Skeletal muscle tissue (tissue), 4 donors: Measurements from ENCODE around the gene COL28A1. TPM values are rescaled to one million over a fixed set of nuclear protein-coding genes. Genes with fewer than 3 reads are reported as not detected.

ENCODE experiments used
- H3K27ac ChIP-seq: one replicate; pipeline ENCODE4 v1.7.0; 2013; ENCODE audit warnings: mild to moderate bottlenecking, low read depth, low read length, inconsistent platforms
- H3K27me3 ChIP-seq, 3 donors: one replicate each; pipeline ENCODE4 v1.7.0; 2013; ENCODE audit warnings: low read length in 3 of 3; ENCODE audit not compliant: control insufficient read depth in 3 of 3, insufficient read depth in 3 of 3
- H3K36me3 ChIP-seq, 3 donors: one replicate each; pipeline ENCODE4 v1.7.0; 2013; ENCODE audit warnings: low read length in 3 of 3; ENCODE audit not compliant: control insufficient read depth in 3 of 3, insufficient read depth in 3 of 3
- H3K4me1 ChIP-seq, 3 donors: one replicate each; pipeline ENCODE4 v1.7.0; 2013; ENCODE audit warnings: low read length in 3 of 3, mild to moderate bottlenecking in 3 of 3; ENCODE audit not compliant: control insufficient read depth in 3 of 3, insufficient read depth in 3 of 3
- H3K4me3 ChIP-seq, 3 donors: one replicate each; pipeline ENCODE4 v1.7.0; 2013; ENCODE audit warnings: low read length in 3 of 3
- H3K9ac ChIP-seq, 3 donors: one replicate each; pipeline ENCODE4 v1.7.0; 2013; ENCODE audit warnings: low read length in 3 of 3, mild to moderate bottlenecking in 3 of 3, moderate library complexity in 2 of 3, low read depth in 1 of 3
- H3K9me3 ChIP-seq, 3 donors: one replicate each; pipeline ENCODE4 v1.7.0; 2013; ENCODE audit warnings: low read length in 3 of 3; ENCODE audit not compliant: control insufficient read depth in 3 of 3
- total RNA-seq: library from RNA; depleted of rRNA; stranded (reverse); fragments of >200 nt; gene quantifications from one replicate; pipeline ENCODE4 v1.2.3, GENCODE V29; 2014
- donor health status: Osteomylitis.

The COL28A1 gene
- total RNA-seq, 1 donor from 2014 or later, result 2.1 TPM

- Histone ChIP-seq H3K9me3 (no peaks in the 10 kb centered on the region), H3K36me3 (no peaks in the 10 kb centered on the region), H3K27me3 (no peaks in the 10 kb centered on the region), H3K4me3 (no peak overlapping the region), H3K27ac (no peak overlapping the region), H3K9ac (no peak overlapping the region), H3K4me1 (no peaks in the 10 kb centered on the region)
Measured at GRCh38 chr7:7526006-7526405, 9.7 kb downstream of the COL28A1 start.

DNA sequence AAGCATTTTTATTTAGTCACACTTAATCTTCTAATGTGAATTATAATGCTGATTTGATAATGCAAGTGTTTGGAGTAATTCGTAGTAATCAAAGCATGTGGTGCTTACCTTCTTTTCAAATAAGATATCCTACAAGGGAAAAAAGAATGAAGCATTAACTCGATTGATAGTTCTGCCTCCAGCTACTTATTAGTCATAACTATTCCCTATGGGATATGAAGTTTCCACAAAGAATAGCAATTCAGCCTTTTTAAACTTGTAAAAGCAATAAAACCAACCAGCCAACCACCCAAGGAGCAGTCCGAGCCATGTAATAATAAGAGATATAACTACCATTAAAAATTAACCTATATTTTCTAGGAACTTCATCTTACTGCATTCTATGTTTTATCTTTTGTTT, 11.6 kb downstream of the COL28A1 start:
- Histone ChIP-seq H3K4me1 (no peaks in the 10 kb centered on the region), H3K9me3 (no peaks in the 10 kb centered on the region), H3K27me3 (no peaks in the 10 kb centered on the region), H3K9ac (no peak overlapping the region), H3K27ac (no peak overlapping the region), H3K4me3 (no peak overlapping the region), H3K36me3 (no peaks in the 10 kb centered on the region)

GRCh38 chr7:7522421-7522820, 13.3 kb downstream of the COL28A1 start:
- H3K4me1 ChIP-seq, result no peaks in the 10 kb centered on the region
- no peaks in the 10 kb centered on the region for H3K27me3 ChIP-seq
- no peaks in the 10 kb centered on the region for H3K9me3 ChIP-seq
- no peak overlapping the region for H3K4me3 ChIP-seq
- peaks cover 0 to 4% (median 0%) of the 10 kb centered on the region in 3 donors for H3K36me3 ChIP-seq
- no peak overlapping the region for H3K27ac ChIP-seq
- H3K9ac ChIP-seq, result no peak overlapping the region

DNA sequence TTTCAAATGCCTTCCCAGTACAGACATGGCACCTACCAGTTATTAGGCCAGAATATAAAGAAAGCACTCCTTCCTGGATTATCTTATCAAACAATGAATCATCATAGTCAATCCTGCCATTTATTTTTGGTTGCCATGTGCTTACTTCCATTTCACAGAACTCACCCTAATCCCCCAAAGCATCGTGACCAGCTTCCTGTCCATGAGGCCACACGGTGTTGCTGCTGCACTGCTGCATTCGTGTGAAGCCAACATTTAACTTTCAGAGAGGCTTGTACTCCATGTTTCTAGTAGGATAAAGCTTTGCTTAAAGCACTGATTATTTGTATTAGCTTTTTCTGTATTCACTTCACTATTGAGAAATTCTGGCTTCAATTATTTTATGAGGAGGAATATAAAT, 14.4 kb downstream of the COL28A1 start:
- Histone ChIP-seq H3K27me3 (no peaks in the 10 kb centered on the region), H3K27ac (no peak overlapping the region), H3K9me3 (no peaks in the 10 kb centered on the region), H3K36me3 (peaks cover 0 to 4% (median 0%) of the 10 kb centered on the region in 3 donors), H3K4me1 (no peaks in the 10 kb centered on the region), H3K9ac (no peak overlapping the region), H3K4me3 (no peak overlapping the region)

- Histone ChIP-seq H3K36me3 (peaks cover 0 to 4% (median 0%) of the 10 kb centered on the region in 3 donors), H3K4me3 (no peak overlapping the region), H3K4me1 (no peaks in the 10 kb centered on the region), H3K27me3 (no peaks in the 10 kb centered on the region), H3K9ac (no peak overlapping the region), H3K9me3 (no peaks in the 10 kb centered on the region), H3K27ac (no peak overlapping the region)
Measured at GRCh38 chr7:7519528-7519927, 16.1 kb downstream of the COL28A1 start.

DNA sequence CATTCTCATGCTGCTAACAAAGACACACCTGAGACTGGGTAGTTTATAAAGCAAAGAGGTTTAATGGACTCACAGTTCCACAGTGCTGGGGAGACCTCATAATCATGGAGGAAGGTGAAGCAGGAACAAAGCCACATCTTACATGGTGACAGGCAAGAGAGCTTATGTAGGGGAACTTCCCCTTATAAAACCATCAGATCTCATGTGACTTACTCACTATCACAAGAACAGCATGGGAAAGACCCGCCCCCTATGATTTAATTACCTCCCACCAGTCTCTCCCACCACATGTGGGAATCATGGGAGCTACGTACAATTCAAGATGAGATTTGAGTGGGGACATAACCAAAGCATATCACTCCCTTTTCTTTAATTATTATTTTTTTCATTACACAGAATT, 16.6 kb downstream of the COL28A1 start:
- H3K4me3 ChIP-seq, result no peak overlapping the region
- no peak overlapping the region for H3K27ac ChIP-seq
- H3K9me3 ChIP-seq, result no peaks in the 10 kb centered on the region
- H3K4me1 ChIP-seq, result no peaks in the 10 kb centered on the region
- H3K27me3 ChIP-seq, result no peaks in the 10 kb centered on the region
- peaks cover 0 to 4% (median 0%) of the 10 kb centered on the region in 3 donors for H3K36me3 ChIP-seq
- H3K9ac ChIP-seq, result no peak overlapping the region

- Histone ChIP-seq H3K27me3 (no peaks in the 10 kb centered on the region), H3K4me3 (no peak overlapping the region), H3K36me3 (peaks cover 0 to 4% (median 0%) of the 10 kb centered on the region in 3 donors), H3K4me1 (no peaks in the 10 kb centered on the region), H3K27ac (no peak overlapping the region), H3K9ac (no peak overlapping the region), H3K9me3 (no peaks in the 10 kb centered on the region)
Measured at GRCh38 chr7:7517754-7518153, 17.9 kb downstream of the COL28A1 start.

- Histone ChIP-seq H3K9ac (no peak overlapping the region), H3K27ac (no peak overlapping the region), H3K36me3 (peaks cover 0 to 4% (median 0%) of the 10 kb centered on the region in 3 donors), H3K9me3 (no peaks in the 10 kb centered on the region), H3K4me3 (no peak overlapping the region), H3K27me3 (no peaks in the 10 kb centered on the region), H3K4me1 (no peaks in the 10 kb centered on the region)
Measured at GRCh38 chr7:7516662-7517061, 19.0 kb downstream of the COL28A1 start.

DNA sequence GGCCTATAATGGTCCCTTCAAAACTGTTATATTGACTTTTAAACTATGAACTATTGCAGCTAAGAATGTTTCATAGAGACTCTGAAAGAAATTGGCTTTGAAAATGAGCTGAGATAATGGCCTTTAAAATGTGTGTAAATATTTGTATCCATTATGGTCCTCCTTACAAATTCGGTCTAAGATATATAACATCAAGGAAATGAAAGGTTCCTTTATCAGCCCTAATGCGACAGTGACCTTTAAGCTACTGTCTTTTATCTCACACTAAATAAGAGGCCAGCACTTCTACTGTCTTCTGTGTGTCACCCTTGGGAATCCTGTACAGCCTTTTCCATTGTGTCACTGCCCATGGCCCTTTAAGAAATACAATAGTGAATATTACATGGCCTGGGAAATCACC, 19.5 kb downstream of the COL28A1 start:
- Histone ChIP-seq H3K27me3 (no peaks in the 10 kb centered on the region), H3K4me1 (no peaks in the 10 kb centered on the region), H3K4me3 (no peak overlapping the region), H3K9me3 (no peaks in the 10 kb centered on the region), H3K36me3 (peaks cover 0 to 4% (median 0%) of the 10 kb centered on the region in 3 donors), H3K9ac (no peak overlapping the region), H3K27ac (no peak overlapping the region)

- Histone ChIP-seq H3K36me3 (peaks cover 0 to 1% (median 0%) of the 10 kb centered on the region in 3 donors), H3K9me3 (no peaks in the 10 kb centered on the region), H3K27ac (no peak overlapping the region), H3K4me3 (no peak overlapping the region), H3K27me3 (no peaks in the 10 kb centered on the region), H3K9ac (no peak overlapping the region), H3K4me1 (no peaks in the 10 kb centered on the region)
Measured at GRCh38 chr7:7512861-7513597, 22.6 kb downstream of the COL28A1 start.
